ENCODE measurements around the gene SOBP. TPM values are rescaled to one million over a fixed set of nuclear protein-coding genes. Genes with fewer than 3 reads are reported as not detected.

Gene SOBP
- total and polyA plus RNA-seq, 2 donors (not counting 1 experiment from before 2014, with no cell fraction given), result 2.7 to 6.3 TPM

DNA sequence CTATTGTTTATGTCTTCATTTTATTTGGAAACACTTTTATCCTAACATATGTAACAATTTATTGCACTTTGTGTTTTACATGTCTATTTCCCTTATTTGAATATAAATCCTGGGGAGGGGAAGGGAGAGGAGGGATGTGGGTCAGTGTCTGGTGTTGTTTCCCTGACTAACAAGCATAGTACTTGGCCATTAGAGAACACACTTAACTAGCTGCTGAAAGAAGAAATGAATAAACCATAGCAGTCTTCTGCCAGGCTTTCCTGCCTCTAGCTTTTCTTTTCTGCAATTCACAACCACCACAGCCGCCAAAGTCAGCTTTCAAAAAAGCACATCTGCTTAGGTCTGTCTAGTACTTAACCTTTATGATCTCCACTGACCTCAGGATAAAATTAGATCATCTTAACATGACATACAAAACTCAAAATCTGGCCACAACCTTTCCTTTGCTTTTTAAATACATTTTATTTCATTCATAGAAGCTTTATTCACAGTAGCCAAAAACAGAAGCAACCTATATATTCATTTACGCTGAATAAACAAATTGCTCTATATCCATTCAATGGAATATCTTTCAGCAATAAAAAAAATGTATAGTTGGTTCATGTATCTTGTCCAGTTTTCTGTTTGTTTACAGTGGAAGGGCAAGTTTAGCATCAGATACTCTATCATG, 46.8 kb upstream of the SOBP start:
- Histone ChIP-seq H3K36me3 (ENCODE audit: control insufficient read depth, insufficient read depth, low read length) (no peaks in the 10 kb centered on the region), H3K4me1 (ENCODE audit: control insufficient read depth, extremely low read depth, insufficient read depth, low read length) (peaks cover 3% of the 10 kb centered on the region), H2AFZ (ENCODE audit: low read length) (no peak overlapping the region), H3K4me2 (ENCODE audit: extremely low read depth, insufficient read depth, low read length) (no peak overlapping the region), H3K79me2 (ENCODE audit: control insufficient read depth, insufficient read depth, low read length) (no peaks in the 10 kb centered on the region), H3K9ac (ENCODE audit: insufficient read depth, low read length) (no peak overlapping the region), H4K20me1 (ENCODE audit: control insufficient read depth, extremely low read depth, insufficient read depth, low read length) (no peaks in the 10 kb centered on the region), H3K9me3 (ENCODE audit: control insufficient read depth, insufficient read depth, low read depth, low read length) (no peaks in the 10 kb centered on the region), H3K27me3 (ENCODE audit: control insufficient read depth, insufficient read depth, low read length) (no peaks in the 10 kb centered on the region), H3K4me3 (replicated peaks in 1 of 4; ENCODE audit: control extremely low read depth in 1 of 4, insufficient read depth in 1 of 4, low read depth in 3 of 4, low read length in 4 of 4) (no peak overlapping the region), H3K27ac (ENCODE audit: insufficient read depth, low read length) (no peak overlapping the region)
- DNase-seq (ENCODE audit: low read depth in 2 of 2), result no peak
- TF ChIP-seq EZH2 (IDR thresholded peaks at IDR 0.05; ENCODE audit: low read length, missing control alignments), result no peak
- TF ChIP-seq, protein P1, sequence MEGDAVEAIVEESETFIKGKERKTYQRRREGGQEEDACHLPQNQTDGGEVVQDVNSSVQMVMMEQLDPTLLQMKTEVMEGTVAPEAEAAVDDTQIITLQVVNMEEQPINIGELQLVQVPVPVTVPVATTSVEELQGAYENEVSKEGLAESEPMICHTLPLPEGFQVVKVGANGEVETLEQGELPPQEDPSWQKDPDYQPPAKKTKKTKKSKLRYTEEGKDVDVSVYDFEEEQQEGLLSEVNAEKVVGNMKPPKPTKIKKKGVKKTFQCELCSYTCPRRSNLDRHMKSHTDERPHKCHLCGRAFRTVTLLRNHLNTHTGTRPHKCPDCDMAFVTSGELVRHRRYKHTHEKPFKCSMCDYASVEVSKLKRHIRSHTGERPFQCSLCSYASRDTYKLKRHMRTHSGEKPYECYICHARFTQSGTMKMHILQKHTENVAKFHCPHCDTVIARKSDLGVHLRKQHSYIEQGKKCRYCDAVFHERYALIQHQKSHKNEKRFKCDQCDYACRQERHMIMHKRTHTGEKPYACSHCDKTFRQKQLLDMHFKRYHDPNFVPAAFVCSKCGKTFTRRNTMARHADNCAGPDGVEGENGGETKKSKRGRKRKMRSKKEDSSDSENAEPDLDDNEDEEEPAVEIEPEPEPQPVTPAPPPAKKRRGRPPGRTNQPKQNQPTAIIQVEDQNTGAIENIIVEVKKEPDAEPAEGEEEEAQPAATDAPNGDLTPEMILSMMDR (conservative IDR thresholded peaks at IDR 0.05 in 1 of 2, IDR thresholded peaks at IDR 0.05 in 1 of 2; ENCODE audit: low read depth in 1 of 2, low read length in 2 of 2), result no peak

DNA sequence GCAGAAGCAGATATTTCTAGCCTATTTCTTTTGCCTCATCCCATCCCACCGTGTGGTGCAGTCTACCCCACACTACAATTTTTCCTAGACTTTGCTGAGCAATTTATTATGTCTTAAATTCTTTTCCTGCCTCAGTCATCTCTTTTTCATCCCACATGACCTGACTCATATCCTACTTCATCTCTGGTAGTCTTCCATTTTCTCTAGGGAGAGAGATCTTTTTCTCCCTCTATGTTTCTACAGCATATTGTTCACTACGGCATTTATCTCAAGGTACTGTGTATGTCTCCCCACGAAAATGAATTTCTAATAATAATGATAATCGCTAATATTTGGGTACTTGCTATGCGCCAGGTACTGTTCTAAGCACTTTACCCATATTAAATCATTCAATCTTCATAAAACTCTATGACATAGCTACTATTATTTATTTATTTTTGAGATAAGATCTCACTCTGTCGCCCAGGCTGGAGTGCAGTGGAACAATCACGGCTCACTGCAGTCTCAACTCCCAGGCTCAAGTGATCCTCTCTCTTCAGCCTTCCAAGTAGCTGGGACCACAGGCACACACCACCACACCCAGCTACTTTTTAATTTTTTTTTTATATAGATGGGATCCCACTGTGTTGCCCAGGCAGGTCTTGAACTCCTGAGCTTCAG, 46.2 kb upstream of the SOBP start:
- H3K9me3 ChIP-seq (ENCODE audit: control insufficient read depth, insufficient read depth, low read depth, low read length), result no peaks in the 10 kb centered on the region
- H2AFZ ChIP-seq (ENCODE audit: low read length), result no peak overlapping the region
- no peak overlapping the region for H3K4me2 ChIP-seq (ENCODE audit: extremely low read depth, insufficient read depth, low read length)
- no peaks in the 10 kb centered on the region for H4K20me1 ChIP-seq (ENCODE audit: control insufficient read depth, extremely low read depth, insufficient read depth, low read length)
- H3K27me3 ChIP-seq (ENCODE audit: control insufficient read depth, insufficient read depth, low read length), result no peaks in the 10 kb centered on the region
- H3K27ac ChIP-seq (ENCODE audit: insufficient read depth, low read length), result no peak overlapping the region
- no peak overlapping the region for H3K4me3 ChIP-seq (replicated peaks in 1 of 4; ENCODE audit: control extremely low read depth in 1 of 4, insufficient read depth in 1 of 4, low read depth in 3 of 4, low read length in 4 of 4)
- peak in 1 of 2 donors; percentile 51 for DNase-seq (ENCODE audit: low read depth in 2 of 2)
- TF ChIP-seq EZH2 (IDR thresholded peaks at IDR 0.05; ENCODE audit: low read length, missing control alignments), result no peak
- TF ChIP-seq, protein P1 (conservative IDR thresholded peaks at IDR 0.05 in 1 of 2, IDR thresholded peaks at IDR 0.05 in 1 of 2; ENCODE audit: low read depth in 1 of 2, low read length in 2 of 2), result no peak
- no peaks in the 10 kb centered on the region for H3K79me2 ChIP-seq (ENCODE audit: control insufficient read depth, insufficient read depth, low read length)
- H3K9ac ChIP-seq (ENCODE audit: insufficient read depth, low read length), result no peak overlapping the region
- H3K36me3 ChIP-seq (ENCODE audit: control insufficient read depth, insufficient read depth, low read length), result no peaks in the 10 kb centered on the region
- peaks cover 3% of the 10 kb centered on the region for H3K4me1 ChIP-seq (ENCODE audit: control insufficient read depth, extremely low read depth, insufficient read depth, low read length)

DNA sequence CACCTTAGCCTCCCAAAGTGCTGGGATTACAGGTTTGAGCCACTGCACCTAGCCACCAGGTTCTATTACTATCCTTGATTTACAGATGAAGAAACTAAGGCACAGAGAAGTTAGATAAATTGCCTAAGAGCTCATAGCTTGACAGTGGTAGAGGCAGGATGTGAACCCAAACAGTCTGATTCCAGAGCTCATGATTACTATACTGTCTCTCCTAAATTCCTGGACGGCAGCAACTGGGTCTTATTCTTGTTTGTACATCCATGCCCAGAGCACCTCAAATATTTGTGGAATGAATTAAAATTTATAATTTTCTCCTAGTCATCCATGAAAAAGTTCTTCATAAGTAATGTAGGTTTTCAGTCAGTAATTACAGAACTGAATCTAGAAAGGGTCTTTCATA, 45.6 kb upstream of the SOBP start:
- H4K20me1 ChIP-seq (ENCODE audit: control insufficient read depth, extremely low read depth, insufficient read depth, low read length), result no peaks in the 10 kb centered on the region
- TF ChIP-seq, protein P1 (conservative IDR thresholded peaks at IDR 0.05 in 1 of 2, IDR thresholded peaks at IDR 0.05 in 1 of 2; ENCODE audit: low read depth in 1 of 2, low read length in 2 of 2), result no peak
- TF ChIP-seq EZH2 (IDR thresholded peaks at IDR 0.05; ENCODE audit: low read length, missing control alignments), result no peak
- H2AFZ ChIP-seq (ENCODE audit: low read length), result no peak overlapping the region
- H3K9ac ChIP-seq (ENCODE audit: insufficient read depth, low read length), result no peak overlapping the region
- H3K27ac ChIP-seq (ENCODE audit: insufficient read depth, low read length), result no peak overlapping the region
- peak in 1 of 2 donors; percentile 30 for DNase-seq (ENCODE audit: low read depth in 2 of 2)
- H3K4me3 ChIP-seq (replicated peaks in 1 of 4; ENCODE audit: control extremely low read depth in 1 of 4, insufficient read depth in 1 of 4, low read depth in 3 of 4, low read length in 4 of 4), result no peak overlapping the region
- H3K79me2 ChIP-seq (ENCODE audit: control insufficient read depth, insufficient read depth, low read length), result no peaks in the 10 kb centered on the region
- H3K9me3 ChIP-seq (ENCODE audit: control insufficient read depth, insufficient read depth, low read depth, low read length), result no peaks in the 10 kb centered on the region
- no peaks in the 10 kb centered on the region for H3K27me3 ChIP-seq (ENCODE audit: control insufficient read depth, insufficient read depth, low read length)
- no peak overlapping the region for H3K4me2 ChIP-seq (ENCODE audit: extremely low read depth, insufficient read depth, low read length)
- no peaks in the 10 kb centered on the region for H3K36me3 ChIP-seq (ENCODE audit: control insufficient read depth, insufficient read depth, low read length)
- peaks cover 3% of the 10 kb centered on the region for H3K4me1 ChIP-seq (ENCODE audit: control insufficient read depth, extremely low read depth, insufficient read depth, low read length)
